IMR-90 (cell line): ENCODE results near the gene ZFYVE26. TPM values are rescaled to one million over a fixed set of nuclear protein-coding genes. Genes with fewer than 3 reads are reported as not detected.

Source experiments
- ATAC-seq: fragments of 200-7000 bp; cut with Tn5 transposase; 2 replicates; pipeline ENCODE4 v1.9.1; 2020; ENCODE audit warnings: low read depth, mild to moderate bottlenecking, moderate library complexity
- BruUV-seq: library from RNA; stranded (reverse); fragments of 400-500 nt; replicated peaks from 2 replicates; lab custom pipeline; 2021; lab: Mats Ljungman, UMichigan
- CTCF ChIA-PET: fragments of 300-600 bp; formaldehyde crosslinking; extraction: SDS; loops from one replicate; lab custom pipeline; 2021; ENCODE audit warnings: antibody characterized with exemption; lab: Yijun Ruan, JAX
- POLR2A ChIA-PET: fragments of 300-600 bp; sonication (Branson Sonifier 250); formaldehyde crosslinking; loops from one replicate; lab custom pipeline; 2022; ENCODE audit warnings: antibody characterized with exemption; ENCODE audit not compliant: unreplicated experiment; lab: Charles Lee
- DNase-seq: peaks from one replicate; pipeline ENCODE4 v3.0.0; 2013
- H2AFZ ChIP-seq: replicated peaks from 2 replicates; pipeline ENCODE3; 2013; ENCODE audit warnings: low read length, mild to moderate bottlenecking; ENCODE audit not compliant: poor library complexity
- H2AK5ac ChIP-seq: 2 replicates; pipeline ENCODE4 v1.6.1; 2013; ENCODE audit warnings: low read depth, low read length, inconsistent platforms
- H2AK9ac ChIP-seq: replicated peaks from 2 replicates; pipeline ENCODE3; 2013; ENCODE audit warnings: mild to moderate bottlenecking, low read depth, low read length, moderate library complexity; ENCODE audit not compliant: poor library complexity
- H2BK120ac ChIP-seq: 2 replicates; pipeline ENCODE4 v1.6.1; 2013; ENCODE audit warnings: low read depth, low read length, inconsistent platforms
- H2BK15ac ChIP-seq: 3 replicates; pipeline ENCODE4 v1.6.1; 2013; ENCODE audit warnings: low read depth, low read length, inconsistent platforms
- H2BK20ac ChIP-seq: 2 replicates; pipeline ENCODE4 v1.6.1; 2013; ENCODE audit warnings: low read depth, mild to moderate bottlenecking, inconsistent platforms, low read length, moderate library complexity
- H2BK5ac ChIP-seq: 2 replicates; pipeline ENCODE4 v1.6.1; 2013; ENCODE audit warnings: mild to moderate bottlenecking, low read depth, low read length, inconsistent platforms; ENCODE audit not compliant: poor library complexity, severe bottlenecking
- H3K14ac ChIP-seq: replicated peaks from 2 replicates; pipeline ENCODE4 v1.6.1; 2013; ENCODE audit warnings: low read depth, low read length, inconsistent platforms
- H3K18ac ChIP-seq: 2 replicates; pipeline ENCODE4 v1.6.1; 2013; ENCODE audit warnings: low read depth, low read length, control low read depth
- H3K23ac ChIP-seq: 2 replicates; pipeline ENCODE4 v1.6.1; 2013; ENCODE audit warnings: low read depth, low read length, inconsistent platforms
- H3K27ac ChIP-seq: 2 replicates; pipeline ENCODE4 v1.5.1; 2013; ENCODE audit warnings: mild to moderate bottlenecking, control low read depth, low read length; ENCODE audit not compliant: insufficient read depth
- H3K27me3 ChIP-seq: 2 replicates; pipeline ENCODE4 v1.6.1; 2013; ENCODE audit warnings: low read length; ENCODE audit not compliant: control insufficient read depth, insufficient read depth
- H3K36me3 ChIP-seq: 2 replicates; pipeline ENCODE4 v1.6.1; 2013; ENCODE audit warnings: low read length, mixed read lengths; ENCODE audit not compliant: control insufficient read depth, insufficient read depth
- H3K4ac ChIP-seq: 2 replicates; pipeline ENCODE4 v1.6.1; 2013; ENCODE audit warnings: low read depth, low read length, inconsistent platforms
- H3K4me1 ChIP-seq: 2 replicates; pipeline ENCODE4 v1.6.1; 2013; ENCODE audit warnings: low read length, mixed read lengths; ENCODE audit not compliant: control insufficient read depth, insufficient read depth
- H3K4me2 ChIP-seq: 2 replicates; pipeline ENCODE4 v1.6.1; 2013; ENCODE audit warnings: low read depth, mild to moderate bottlenecking, control low read depth, low read length, moderate library complexity
- H3K4me3 ChIP-seq: 2 replicates; pipeline ENCODE4 v1.5.1; 2013; ENCODE audit warnings: low read depth, mild to moderate bottlenecking, control low read depth, low read length, moderate library complexity; ENCODE audit not compliant: insufficient read depth
- H3K56ac ChIP-seq: 2 replicates; pipeline ENCODE4 v1.6.1; 2013; ENCODE audit warnings: low read length, inconsistent platforms; ENCODE audit not compliant: insufficient read depth; ENCODE audit errors: extremely low read depth
- H3K79me1 ChIP-seq, 2 experiments: 2 replicates each; pipeline ENCODE4 v1.6.1; 2013; ENCODE audit warnings: low read length in 2 of 2, inconsistent platforms in 1 of 2, low read depth in 1 of 2
- H3K9ac ChIP-seq: 2 replicates; pipeline ENCODE4 v1.6.1; 2013; ENCODE audit warnings: low read depth, low read length, control low read depth
- H3K9me1 ChIP-seq: 2 replicates; pipeline ENCODE4 v1.6.1; 2013; ENCODE audit warnings: low read length, inconsistent platforms; ENCODE audit not compliant: insufficient read depth
- H3K9me3 ChIP-seq: 2 replicates; pipeline ENCODE4 v1.6.1; 2013; ENCODE audit warnings: low read length; ENCODE audit not compliant: control insufficient read depth, insufficient read depth
- H4K20me1 ChIP-seq: 2 replicates; pipeline ENCODE4 v1.6.1; 2013; ENCODE audit warnings: low read length, inconsistent platforms; ENCODE audit not compliant: insufficient read depth
- H4K5ac ChIP-seq: 2 replicates; pipeline ENCODE4 v1.6.1; 2013; ENCODE audit warnings: mild to moderate bottlenecking, low read depth, low read length, control low read depth
- H4K8ac ChIP-seq, 2 experiments: 2 replicates each; pipeline ENCODE4 v1.6.1; 2013; ENCODE audit warnings: low read depth in 2 of 2, low read length in 2 of 2, control low read depth in 1 of 2, inconsistent platforms in 1 of 2
- H4K91ac ChIP-seq: 2 replicates; pipeline ENCODE4 v1.6.1; 2013; ENCODE audit warnings: low read depth, low read length, inconsistent platforms; ENCODE audit not compliant: insufficient read depth
- BHLHE40 ChIP-seq: fragments of 150-350 bp; IDR thresholded peaks from 2 replicates; pipeline ENCODE4 v1.6.1; 2016; ENCODE audit warnings: mild to moderate bottlenecking, low read depth, low read length
- CHD1 ChIP-seq: IDR thresholded peaks from 2 replicates; pipeline ENCODE4 v1.6.1; 2012; ENCODE audit warnings: low read depth, low read length, improper control_type of control experiment
- MXI1 ChIP-seq: IDR thresholded peaks from 2 replicates; pipeline ENCODE4 v1.6.1; 2012; ENCODE audit warnings: low read depth, mild to moderate bottlenecking, low read length, moderate library complexity, borderline replicate concordance
- POLR2A ChIP-seq: IDR thresholded peaks from 2 replicates; pipeline ENCODE4 v1.6.1; 2012; ENCODE audit warnings: mild to moderate bottlenecking, low read depth, low read length
- RCOR1 ChIP-seq: IDR thresholded peaks from 2 replicates; pipeline ENCODE4 v1.6.1; 2012; ENCODE audit warnings: mild to moderate bottlenecking, low read length, improper control_type of control experiment; ENCODE audit not compliant: insufficient replicate concordance
- RFX5 ChIP-seq: IDR thresholded peaks from 2 replicates; pipeline ENCODE4 v1.8.0; 2012; ENCODE audit warnings: low read depth, mild to moderate bottlenecking, low read length, moderate library complexity
- SMC3 ChIP-seq: fragments of 150-350 bp; IDR thresholded peaks from 2 replicates; pipeline ENCODE4 v1.6.1; 2016; ENCODE audit warnings: low read depth, mild to moderate bottlenecking, antibody characterized with exemption, low read length, moderate library complexity
- WGBS, 2 experiments: methylation state at CpG; one replicate each; pipeline versions ENCODE4 v1.1.5 to v1.1.7; 2013; ENCODE audit warnings: missing lambda C conversion rate in 2 of 2; ENCODE audit not compliant: insufficient read length in 1 of 2; ENCODE audit errors: extremely low coverage in 2 of 2; 5-methylcytosine and 5-hydroxymethylcytosine counted together
- dilution Hi-C: fragments of 300-500 bp; cut with HindIII; formaldehyde crosslinking; loops from one replicate; pipeline ENCODE4 v1.14.3; 2018; ENCODE audit warnings: low sequenced_read_pairs; ENCODE audit not compliant: unreplicated experiment
- in situ Hi-C: fragments of 300-500 bp; cut with MboI; formaldehyde crosslinking; loops from 3 replicates; pipeline ENCODE4 v1.14.3; 2019; ENCODE audit warnings: low sequenced_read_pairs, inconsistent platforms, mixed read lengths
- intact Hi-C: fragments of 100-400 bp; cut with micrococcal nuclease; formaldehyde crosslinking; loops from 2 replicates; pipeline ENCODE4 v1.10.0; 2022
- polyA plus RNA-seq, 3 experiments: library from polyadenylated mRNA; depleted of rRNA; stranded (reverse); fragments of >200 nt; gene quantifications; 2 replicates each; pipeline ENCODE4 v1.2.3, GENCODE V29; 2012; ENCODE audit warnings: low replicate concordance in 1 of 3
- total RNA-seq: library from RNA; depleted of rRNA; stranded (reverse); fragments of >200 nt; gene quantifications from 2 replicates; pipeline ENCODE4 v1.2.3, GENCODE V29; 2012
- TF ChIP-seq, protein P1 (sequence below): conservative IDR thresholded peaks from 2 replicates; pipeline ENCODE4 v1.5.1; 2012; ENCODE audit warnings: mild to moderate bottlenecking, low read depth, low read length, improper control_type of control experiment

ZFYVE26 gene
- total and polyA plus RNA-seq, 2 of the 4 experiments (the other 2 are of a cell fraction): 6.0 to 11.1 TPM

DNA sequence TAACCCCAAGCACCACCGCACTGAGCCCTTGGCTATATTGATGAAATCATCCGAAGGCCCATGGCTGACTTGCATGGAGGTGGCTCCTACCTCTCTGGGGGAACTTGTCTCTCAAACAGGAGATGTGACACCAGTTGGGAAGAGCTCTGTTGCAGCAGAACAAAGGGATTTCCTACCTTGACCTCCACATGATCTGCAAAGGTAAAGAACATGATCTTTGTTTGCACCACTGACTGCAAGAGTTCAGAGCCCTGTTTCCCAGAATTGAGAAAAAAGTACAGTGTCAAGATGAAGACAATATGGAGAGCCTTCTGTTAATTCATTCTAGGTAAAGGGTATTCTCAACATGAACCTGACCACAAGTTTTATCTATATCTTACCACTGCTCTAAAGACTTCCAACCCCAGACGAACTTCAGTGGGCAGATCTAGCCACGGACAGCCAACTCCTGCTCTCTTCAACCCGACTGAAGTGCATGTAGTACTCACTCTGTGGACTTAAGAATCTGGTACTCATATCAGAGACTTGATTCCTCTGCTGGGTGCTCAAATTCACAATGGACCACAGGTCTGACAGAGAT is 32.1 kb downstream of the ZFYVE26 start:
- Histone ChIP-seq H3K36me3 (peaks cover 50% of the 10 kb centered on the region), H2BK15ac (no peak overlapping the region), H3K23ac (no peak overlapping the region), H2BK120ac (no peak overlapping the region), H2BK20ac (no peak overlapping the region), H3K27ac (no peak overlapping the region), H2AK5ac (no peak overlapping the region), H3K79me1 (no peaks in the 10 kb centered on the region), H3K9ac (no peak overlapping the region), H3K4me2 (no peak overlapping the region), H3K4me3 (no peak overlapping the region), H3K27me3 (no peaks in the 10 kb centered on the region), H3K56ac (no peak overlapping the region), H3K18ac (no peak overlapping the region), H3K9me1 (no peaks in the 10 kb centered on the region), H4K91ac (no peak overlapping the region), H4K8ac (no peak overlapping the region), H3K14ac (no peak overlapping the region), H3K9me3 (no peaks in the 10 kb centered on the region), H4K5ac (no peak overlapping the region), H4K20me1 (no peaks in the 10 kb centered on the region), H3K4me1 (no peaks in the 10 kb centered on the region), H2AK9ac (no peak overlapping the region), H3K4ac (no peak overlapping the region), H2AFZ (no peak overlapping the region), H2BK5ac (no peak overlapping the region)
- CTCF ChIA-PET: no interaction called here
- in situ Hi-C loops (no loop called here), intact Hi-C loops (no loop called here), dilution Hi-C loops (no loop called here)
- TF ChIP-seq BHLHE40: no peak
- no peak for TF ChIP-seq MXI1
- no peak for TF ChIP-seq SMC3
- TF ChIP-seq RCOR1: no peak
- no peak for TF ChIP-seq POLR2A
- no peak for TF ChIP-seq RFX5
- TF ChIP-seq CHD1: no peak
- TF ChIP-seq, protein P1, sequence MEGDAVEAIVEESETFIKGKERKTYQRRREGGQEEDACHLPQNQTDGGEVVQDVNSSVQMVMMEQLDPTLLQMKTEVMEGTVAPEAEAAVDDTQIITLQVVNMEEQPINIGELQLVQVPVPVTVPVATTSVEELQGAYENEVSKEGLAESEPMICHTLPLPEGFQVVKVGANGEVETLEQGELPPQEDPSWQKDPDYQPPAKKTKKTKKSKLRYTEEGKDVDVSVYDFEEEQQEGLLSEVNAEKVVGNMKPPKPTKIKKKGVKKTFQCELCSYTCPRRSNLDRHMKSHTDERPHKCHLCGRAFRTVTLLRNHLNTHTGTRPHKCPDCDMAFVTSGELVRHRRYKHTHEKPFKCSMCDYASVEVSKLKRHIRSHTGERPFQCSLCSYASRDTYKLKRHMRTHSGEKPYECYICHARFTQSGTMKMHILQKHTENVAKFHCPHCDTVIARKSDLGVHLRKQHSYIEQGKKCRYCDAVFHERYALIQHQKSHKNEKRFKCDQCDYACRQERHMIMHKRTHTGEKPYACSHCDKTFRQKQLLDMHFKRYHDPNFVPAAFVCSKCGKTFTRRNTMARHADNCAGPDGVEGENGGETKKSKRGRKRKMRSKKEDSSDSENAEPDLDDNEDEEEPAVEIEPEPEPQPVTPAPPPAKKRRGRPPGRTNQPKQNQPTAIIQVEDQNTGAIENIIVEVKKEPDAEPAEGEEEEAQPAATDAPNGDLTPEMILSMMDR: no peak
- POLR2A ChIA-PET: no interaction called here
- no TSS peak for BruUV-seq
- WGBS, 2 experiments: no CpG with 5 or more reads among the region's 5 CpGs
- ATAC-seq (no peak), DNase-seq (no peak)
